MCF 10A (cell line): Measurements from ENCODE around the gene TRIM7. TPM values are rescaled to one million over a fixed set of nuclear protein-coding genes. Genes with fewer than 3 reads are reported as not detected.

Source experiments
- BruUV-seq: library from RNA; stranded (reverse); fragments of 400-500 nt; replicated peaks from 2 replicates; lab custom pipeline; 2021; lab: Mats Ljungman, UMichigan
- CTCF ChIA-PET: fragments of 300-600 bp; sonication (Branson Sonifier 250); formaldehyde crosslinking; extraction: SDS; loops from one replicate; lab custom pipeline; 2021; ENCODE audit warnings: antibody characterized with exemption, inconsistent platforms; lab: Yijun Ruan, JAX
- POLR2A ChIA-PET: fragments of 300-600, 350-650 bp; sonication (Branson Sonifier 250); formaldehyde crosslinking; extraction: SDS; loops from one replicate; lab custom pipeline; 2020; ENCODE audit warnings: antibody characterized with exemption, inconsistent platforms; lab: Yijun Ruan, JAX
- DNase-seq: peaks from one replicate; pipeline ENCODE4 v3.0.0-alpha.2; 2018; ENCODE audit not compliant: unreplicated experiment
- H3K27ac Mint-ChIP-seq: one replicate; pipeline ENCODE4 v1.8.0; 2022; ENCODE audit warnings: mild to moderate bottlenecking, low read depth, mixed read lengths; ENCODE audit not compliant: unreplicated experiment
- H3K27me3 Mint-ChIP-seq: one replicate; pipeline ENCODE4 v1.8.0; 2022; ENCODE audit warnings: mixed read lengths; ENCODE audit not compliant: insufficient read depth, unreplicated experiment
- H3K36me3 Mint-ChIP-seq: one replicate; pipeline ENCODE4 v1.8.0; 2022; ENCODE audit warnings: mild to moderate bottlenecking, moderate library complexity, mixed read lengths; ENCODE audit not compliant: insufficient read depth, unreplicated experiment
- H3K4me1 Mint-ChIP-seq: one replicate; pipeline ENCODE4 v1.8.0; 2022; ENCODE audit warnings: mixed read lengths; ENCODE audit not compliant: insufficient read depth, unreplicated experiment
- H3K4me3 Mint-ChIP-seq: one replicate; pipeline ENCODE4 v1.8.0; 2022; ENCODE audit warnings: mild to moderate bottlenecking, moderate library complexity, mixed read lengths; ENCODE audit not compliant: unreplicated experiment
- H3K9me3 Mint-ChIP-seq: one replicate; pipeline ENCODE4 v1.8.0; 2022; ENCODE audit warnings: mixed read lengths; ENCODE audit not compliant: unreplicated experiment
- intact Hi-C: fragments of 100-400 bp; cut with micrococcal nuclease; formaldehyde crosslinking; loops from 2 replicates; pipeline ENCODE4 v1.14.1; 2022
- total RNA-seq: library from RNA; stranded (reverse); gene quantifications from 2 replicates; pipeline ENCODE4 v1.2.3, GENCODE V29; 2022
- TF ChIP-seq, protein P1 (sequence below): fragments of 200-600 bp; IDR thresholded peaks from one replicate; pipeline ENCODE4 v1.8.0; 2022; ENCODE audit warnings: antibody characterized with exemption, mild to moderate bottlenecking; ENCODE audit not compliant: unreplicated experiment

The TRIM7 gene
- total RNA-seq, 1 experiment from 2014 or later = 26.3 TPM

- POLR2A ChIA-PET = interaction anchor here (0.6 to 2.8 kb wide), 10 partner anchors 16 to 388 kb away, joined by 3 to 15 read pairs (median 3); partner anchors contain the start of gene RACK1
- no TSS peak for BruUV-seq
Observed at GRCh38 chr5:181168595-181169118, 36.3 kb downstream of the TRIM7 start.

DNA sequence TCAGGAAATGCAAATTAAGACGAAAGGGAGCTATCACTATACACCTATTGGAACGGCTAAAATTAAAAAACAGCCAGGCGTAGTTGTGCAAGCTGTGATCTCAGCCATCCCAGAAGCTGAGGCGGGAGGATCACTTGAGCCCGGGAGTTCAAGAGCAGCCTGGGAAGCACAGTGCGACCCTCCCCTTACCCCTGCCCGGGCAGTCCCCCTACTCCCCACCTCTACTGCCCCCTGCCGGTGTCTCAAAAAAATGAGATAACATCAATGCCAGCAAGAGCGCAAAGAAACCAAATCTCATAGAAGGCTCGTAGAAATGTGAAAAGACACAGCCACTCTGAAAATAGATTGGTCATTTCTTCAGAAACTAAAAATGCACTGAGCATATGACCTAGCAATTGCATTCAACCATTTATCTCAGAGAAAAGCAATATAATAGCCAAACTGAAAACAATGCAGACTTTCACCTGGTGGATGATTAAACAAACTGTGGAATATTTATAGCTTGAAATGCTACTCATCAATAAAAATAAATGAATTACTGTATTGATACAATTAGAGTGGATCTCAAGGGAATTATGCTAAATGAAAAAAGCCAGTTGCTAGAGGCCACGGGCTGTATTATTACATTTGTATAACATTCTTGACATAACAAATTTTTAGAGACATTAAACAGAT lies 37.0 kb downstream of the TRIM7 start:
- BruUV-seq = no TSS peak
- Mint-ChIP-seq H3K4me1 (peaks cover 35% of the 10 kb centered on the region), H3K27me3 (no peaks in the 10 kb centered on the region), H3K4me3 (no peak overlapping the region), H3K27ac (no peak overlapping the region), H3K36me3 (no peaks in the 10 kb centered on the region), H3K9me3 (no peaks in the 10 kb centered on the region)
- TF ChIP-seq, protein P1, sequence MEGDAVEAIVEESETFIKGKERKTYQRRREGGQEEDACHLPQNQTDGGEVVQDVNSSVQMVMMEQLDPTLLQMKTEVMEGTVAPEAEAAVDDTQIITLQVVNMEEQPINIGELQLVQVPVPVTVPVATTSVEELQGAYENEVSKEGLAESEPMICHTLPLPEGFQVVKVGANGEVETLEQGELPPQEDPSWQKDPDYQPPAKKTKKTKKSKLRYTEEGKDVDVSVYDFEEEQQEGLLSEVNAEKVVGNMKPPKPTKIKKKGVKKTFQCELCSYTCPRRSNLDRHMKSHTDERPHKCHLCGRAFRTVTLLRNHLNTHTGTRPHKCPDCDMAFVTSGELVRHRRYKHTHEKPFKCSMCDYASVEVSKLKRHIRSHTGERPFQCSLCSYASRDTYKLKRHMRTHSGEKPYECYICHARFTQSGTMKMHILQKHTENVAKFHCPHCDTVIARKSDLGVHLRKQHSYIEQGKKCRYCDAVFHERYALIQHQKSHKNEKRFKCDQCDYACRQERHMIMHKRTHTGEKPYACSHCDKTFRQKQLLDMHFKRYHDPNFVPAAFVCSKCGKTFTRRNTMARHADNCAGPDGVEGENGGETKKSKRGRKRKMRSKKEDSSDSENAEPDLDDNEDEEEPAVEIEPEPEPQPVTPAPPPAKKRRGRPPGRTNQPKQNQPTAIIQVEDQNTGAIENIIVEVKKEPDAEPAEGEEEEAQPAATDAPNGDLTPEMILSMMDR = peak; percentile 73
- ChIA-PET CTCF (interaction anchor here (1.4 to 3.6 kb wide), 3 partner anchors 9 to 299 kb away, joined by 6 to 16 read pairs (median 8); no protein-coding TSS in a partner anchor), POLR2A (interaction anchor here (0.6 to 2.5 kb wide), 7 partner anchors 21 to 387 kb away, joined by 3 to 14 read pairs (median 3); partner anchors contain the start of gene RACK1)
- intact Hi-C loops = no loop called here
- peak; percentile 54 for DNase-seq

More at GRCh38 chr5:181168595-181169118, 36.3 kb downstream of the TRIM7 start:
- Mint-ChIP-seq H3K27ac (no peak overlapping the region), H3K27me3 (no peaks in the 10 kb centered on the region), H3K9me3 (no peaks in the 10 kb centered on the region), H3K36me3 (peaks cover 5% of the 10 kb centered on the region), H3K4me1 (peaks cover 42% of the 10 kb centered on the region), H3K4me3 (peak overlapping the region; percentile 10)
- TF ChIP-seq, protein P1 = no peak
- CTCF ChIA-PET = interaction anchor here (0.5 to 3.6 kb wide), 5 partner anchors 9 to 696 kb away, joined by 3 to 16 read pairs (median 6); no protein-coding TSS in a partner anchor
- intact Hi-C loops = no loop called here
- DNase-seq = no peak

- ChIA-PET CTCF (interaction anchor here (0.6 to 1.5 kb wide), 3 partner anchors 17 to 298 kb away, joined by 3 to 8 read pairs (median 6); no protein-coding TSS in a partner anchor), POLR2A (interaction anchor here (1.5 kb wide), 1 partner anchor 40 kb away, joined by 3 read pairs; no protein-coding TSS in a partner anchor)
- Mint-ChIP-seq H3K9me3 (no peaks in the 10 kb centered on the region), H3K4me3 (no peak overlapping the region), H3K27ac (no peak overlapping the region), H3K27me3 (no peaks in the 10 kb centered on the region), H3K4me1 (peaks cover 33% of the 10 kb centered on the region), H3K36me3 (no peaks in the 10 kb centered on the region)
- TF ChIP-seq, protein P1 = no peak
- intact Hi-C loops = no loop called here
- BruUV-seq = no TSS peak
- DNase-seq = no peak
Observed at GRCh38 chr5:181166812-181167733, 37.9 kb downstream of the TRIM7 start.
